Upper lobe of left lung (tissue), 4 donors: ENCODE measurements around the gene TMEM252.

ENCODE experiments used
- EP300 ChIP-seq, 4 donors: sonication (generic); formaldehyde crosslinking; IDR thresholded peaks; one replicate each; pipeline ENCODE4 v1.5.1; 2017; ENCODE audit warnings: antibody characterized with exemption in 4 of 4, control low read depth in 2 of 4
- TF ChIP-seq, protein P1 (sequence below), 6 experiments: fragments of 450-650 bp in 4 of 6; fragments of 200-600 bp in 2 of 6; sonication (generic) in 2 of 6; IDR thresholded peaks; one replicate each; pipeline ENCODE4 v1.5.1; 2016 to 2019; ENCODE audit warnings: antibody characterized with exemption in 6 of 6

DNA sequence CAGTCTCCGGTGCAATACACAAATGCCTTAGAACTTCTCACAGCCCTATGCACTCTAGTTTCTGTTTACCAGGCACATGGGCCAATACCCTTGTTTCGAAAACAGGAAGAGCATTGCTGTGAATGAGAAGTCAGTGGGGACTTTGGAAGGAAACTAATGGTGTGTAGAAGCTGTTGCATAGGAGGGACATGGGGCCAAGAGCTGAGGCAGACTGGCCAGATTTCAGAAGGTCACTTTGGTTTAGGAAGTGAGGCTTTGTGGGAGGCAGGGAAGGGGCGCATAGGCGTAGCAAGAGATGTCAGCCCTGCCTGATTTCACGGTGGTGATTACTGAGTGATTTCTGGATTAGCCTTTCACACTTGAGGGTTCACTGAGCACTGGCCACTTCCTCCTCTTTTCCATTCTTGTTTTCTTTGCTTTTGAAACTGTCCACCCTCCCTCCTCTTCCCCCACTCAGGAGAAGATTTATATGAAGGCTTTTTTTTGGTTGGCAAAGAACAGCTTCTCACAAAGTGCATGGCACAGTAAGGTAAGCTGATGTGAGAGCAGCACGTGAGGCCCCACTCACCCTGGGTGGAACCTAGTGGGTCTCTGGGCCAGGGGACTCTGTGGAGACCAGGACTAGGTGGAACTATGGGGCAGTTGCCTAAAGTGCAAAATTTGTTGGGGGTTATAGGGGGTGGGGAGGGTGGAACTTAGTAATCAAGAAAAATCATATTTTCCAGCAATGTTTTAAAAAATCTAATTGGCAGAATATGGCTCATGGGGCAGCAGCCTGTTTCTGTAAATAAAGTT lies 6.1 kb upstream of the TMEM252 start:
- TF ChIP-seq, protein P1, sequence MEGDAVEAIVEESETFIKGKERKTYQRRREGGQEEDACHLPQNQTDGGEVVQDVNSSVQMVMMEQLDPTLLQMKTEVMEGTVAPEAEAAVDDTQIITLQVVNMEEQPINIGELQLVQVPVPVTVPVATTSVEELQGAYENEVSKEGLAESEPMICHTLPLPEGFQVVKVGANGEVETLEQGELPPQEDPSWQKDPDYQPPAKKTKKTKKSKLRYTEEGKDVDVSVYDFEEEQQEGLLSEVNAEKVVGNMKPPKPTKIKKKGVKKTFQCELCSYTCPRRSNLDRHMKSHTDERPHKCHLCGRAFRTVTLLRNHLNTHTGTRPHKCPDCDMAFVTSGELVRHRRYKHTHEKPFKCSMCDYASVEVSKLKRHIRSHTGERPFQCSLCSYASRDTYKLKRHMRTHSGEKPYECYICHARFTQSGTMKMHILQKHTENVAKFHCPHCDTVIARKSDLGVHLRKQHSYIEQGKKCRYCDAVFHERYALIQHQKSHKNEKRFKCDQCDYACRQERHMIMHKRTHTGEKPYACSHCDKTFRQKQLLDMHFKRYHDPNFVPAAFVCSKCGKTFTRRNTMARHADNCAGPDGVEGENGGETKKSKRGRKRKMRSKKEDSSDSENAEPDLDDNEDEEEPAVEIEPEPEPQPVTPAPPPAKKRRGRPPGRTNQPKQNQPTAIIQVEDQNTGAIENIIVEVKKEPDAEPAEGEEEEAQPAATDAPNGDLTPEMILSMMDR (IDR thresholded peaks at IDR 0.05): no peak
- TF ChIP-seq EP300 (IDR thresholded peaks at IDR 0.05): no peak
